Peyer's patch (tissue), 4 donors: Measurements from ENCODE around the gene ARIH2.

ENCODE experiments used
- POLR2A ChIP-seq, 2 donors: fragments of 450-650 bp; IDR thresholded peaks; one replicate each; pipeline ENCODE4 v1.5.1; 2017; ENCODE audit warnings: antibody characterized with exemption in 2 of 2, mild to moderate bottlenecking in 2 of 2, moderate library complexity in 2 of 2
- TF ChIP-seq, protein P1 (sequence below), 6 experiments: fragments of 450-650 bp in 4 of 6; fragments of 200-600 bp in 2 of 6; sonication (generic) in 1 of 6; IDR thresholded peaks; one replicate each; pipeline ENCODE4 v1.5.1; 2017 to 2019; ENCODE audit warnings: antibody characterized with exemption in 6 of 6, mild to moderate bottlenecking in 3 of 6, moderate library complexity in 1 of 6

DNA sequence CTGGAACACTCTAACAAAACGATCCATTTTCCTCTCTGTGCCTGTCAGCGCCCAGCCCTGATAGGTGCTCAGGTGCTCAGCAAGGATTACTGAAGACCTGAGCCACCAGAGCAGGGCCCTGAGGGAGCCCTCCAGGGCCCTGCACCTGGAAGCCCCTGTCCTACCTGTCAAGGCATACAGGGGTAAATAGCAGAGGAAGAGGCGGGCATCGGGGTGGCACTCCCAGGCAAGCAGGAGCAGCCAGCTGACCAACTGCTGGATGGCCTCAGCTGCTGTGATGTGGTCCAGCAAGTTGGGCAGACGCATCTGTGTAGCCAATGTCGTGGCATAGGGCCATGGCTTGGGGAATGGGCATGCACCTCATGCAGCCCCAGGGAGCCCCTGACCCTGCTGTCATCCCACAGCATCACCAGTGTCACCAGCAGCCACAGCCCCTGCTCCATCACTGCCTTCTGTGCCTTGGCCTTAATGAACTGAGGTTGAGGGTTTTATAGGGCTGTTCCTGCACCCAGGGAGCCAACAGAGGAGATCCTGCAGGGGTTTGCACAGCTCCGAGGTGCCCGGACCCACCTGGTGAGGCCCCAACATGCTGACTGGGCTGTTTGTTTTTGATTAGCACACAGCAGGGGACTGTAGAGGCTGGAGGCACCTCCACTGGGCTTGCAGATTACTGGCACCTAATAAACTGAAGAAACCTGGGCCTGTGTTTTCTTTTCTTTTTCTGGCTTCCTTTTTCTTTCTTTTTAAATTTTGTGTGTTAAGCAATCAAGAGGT is 80.6 kb downstream of the ARIH2 start:
- TF ChIP-seq, protein P1, sequence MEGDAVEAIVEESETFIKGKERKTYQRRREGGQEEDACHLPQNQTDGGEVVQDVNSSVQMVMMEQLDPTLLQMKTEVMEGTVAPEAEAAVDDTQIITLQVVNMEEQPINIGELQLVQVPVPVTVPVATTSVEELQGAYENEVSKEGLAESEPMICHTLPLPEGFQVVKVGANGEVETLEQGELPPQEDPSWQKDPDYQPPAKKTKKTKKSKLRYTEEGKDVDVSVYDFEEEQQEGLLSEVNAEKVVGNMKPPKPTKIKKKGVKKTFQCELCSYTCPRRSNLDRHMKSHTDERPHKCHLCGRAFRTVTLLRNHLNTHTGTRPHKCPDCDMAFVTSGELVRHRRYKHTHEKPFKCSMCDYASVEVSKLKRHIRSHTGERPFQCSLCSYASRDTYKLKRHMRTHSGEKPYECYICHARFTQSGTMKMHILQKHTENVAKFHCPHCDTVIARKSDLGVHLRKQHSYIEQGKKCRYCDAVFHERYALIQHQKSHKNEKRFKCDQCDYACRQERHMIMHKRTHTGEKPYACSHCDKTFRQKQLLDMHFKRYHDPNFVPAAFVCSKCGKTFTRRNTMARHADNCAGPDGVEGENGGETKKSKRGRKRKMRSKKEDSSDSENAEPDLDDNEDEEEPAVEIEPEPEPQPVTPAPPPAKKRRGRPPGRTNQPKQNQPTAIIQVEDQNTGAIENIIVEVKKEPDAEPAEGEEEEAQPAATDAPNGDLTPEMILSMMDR (IDR thresholded peaks at IDR 0.05), result no peak
- TF ChIP-seq POLR2A (IDR thresholded peaks at IDR 0.05), result no peak
